NCI-H1436 (cell line): ENCODE measurements around the gene ACOD1.
"Not testable (repeated sequence)": the region's sequence is repeated elsewhere in the genome, so short reads cannot be mapped to it uniquely, and the experiment has no call there.

ENCODE experiments used
- DNase-seq: peaks from one replicate; lab custom pipeline; 2025; lab: John Stamatoyannopoulos, UW

ACOD1 gene

DNA sequence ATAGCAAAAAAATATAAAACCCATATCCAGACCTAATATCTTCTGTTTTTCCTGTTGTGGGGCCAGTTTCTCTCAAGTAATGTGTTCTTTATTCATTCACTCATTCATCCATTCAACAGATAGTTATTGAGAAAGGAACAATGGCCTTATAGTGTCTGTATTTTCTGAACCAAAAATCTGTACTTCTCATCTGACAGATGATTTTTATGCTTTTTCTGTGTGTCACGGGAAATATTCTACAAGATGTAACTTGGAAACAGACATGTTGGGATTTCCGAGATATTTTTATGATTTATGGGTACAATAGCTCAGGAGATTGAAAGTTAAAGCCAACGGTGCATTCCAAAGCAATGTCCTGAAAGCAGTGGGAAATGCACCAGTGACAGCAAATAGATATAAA is 5.7 kb downstream of the ACOD1 start:
- no peak for DNase-seq

DNA sequence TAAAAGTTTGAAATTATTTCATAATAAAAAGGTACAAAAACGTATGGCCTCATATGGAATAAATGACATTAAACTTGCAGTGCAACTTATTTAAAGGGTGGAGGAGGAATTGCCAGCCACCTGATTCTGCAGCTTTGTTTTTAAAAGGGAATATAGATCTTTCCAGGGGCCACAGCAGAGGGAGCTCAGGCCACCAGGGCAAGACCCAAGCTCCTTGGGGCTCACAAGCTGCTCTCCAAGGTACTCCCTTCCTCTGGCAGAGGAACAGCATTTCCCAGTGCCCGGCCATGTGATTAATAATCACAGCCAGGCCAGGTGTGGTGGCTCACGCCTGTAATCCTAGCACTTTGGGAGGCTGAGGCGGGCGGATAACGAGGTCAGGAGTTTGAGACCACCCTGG is 6.2 kb downstream of the ACOD1 start:
- DNase-seq: no peak

DNA sequence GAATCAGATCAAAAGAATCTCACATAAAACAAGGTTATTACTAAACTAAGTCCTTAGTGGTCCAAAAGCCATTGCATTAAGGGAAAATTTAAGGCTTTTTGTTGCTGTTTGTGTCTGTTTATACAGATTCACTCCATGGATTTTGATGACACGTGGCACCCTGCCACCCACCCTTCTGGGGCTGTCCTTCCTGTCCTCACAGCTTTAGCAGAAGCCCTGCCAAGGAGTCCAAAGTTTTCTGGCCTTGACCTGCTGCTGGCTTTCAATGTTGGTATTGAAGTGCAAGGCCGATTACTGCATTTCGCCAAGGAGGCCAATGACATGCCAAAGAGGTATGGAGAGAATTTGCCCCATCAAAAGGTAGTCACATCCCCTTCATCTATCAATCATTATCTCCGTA is 6.9 kb downstream of the ACOD1 start:
- DNase-seq: no peak

DNA sequence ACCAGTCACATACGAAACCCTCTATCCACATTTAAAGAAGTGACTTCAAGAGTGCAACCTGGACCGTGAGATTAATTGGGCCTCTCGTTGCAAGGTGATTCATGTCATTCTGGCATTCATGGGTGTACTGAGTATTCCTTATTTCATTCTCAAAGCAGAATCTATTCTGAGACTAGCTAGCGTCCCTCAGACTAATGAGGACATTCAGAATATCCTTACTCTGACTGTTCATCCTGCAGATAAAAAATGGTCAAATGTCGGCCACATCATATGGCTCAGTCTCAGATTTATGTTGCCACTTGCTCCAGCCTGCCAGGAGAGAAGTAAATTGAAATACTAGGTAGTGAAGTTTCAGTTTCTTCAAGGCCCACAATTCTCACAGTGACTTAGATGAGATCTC is 7.3 kb downstream of the ACOD1 start:
- no peak for DNase-seq

DNA sequence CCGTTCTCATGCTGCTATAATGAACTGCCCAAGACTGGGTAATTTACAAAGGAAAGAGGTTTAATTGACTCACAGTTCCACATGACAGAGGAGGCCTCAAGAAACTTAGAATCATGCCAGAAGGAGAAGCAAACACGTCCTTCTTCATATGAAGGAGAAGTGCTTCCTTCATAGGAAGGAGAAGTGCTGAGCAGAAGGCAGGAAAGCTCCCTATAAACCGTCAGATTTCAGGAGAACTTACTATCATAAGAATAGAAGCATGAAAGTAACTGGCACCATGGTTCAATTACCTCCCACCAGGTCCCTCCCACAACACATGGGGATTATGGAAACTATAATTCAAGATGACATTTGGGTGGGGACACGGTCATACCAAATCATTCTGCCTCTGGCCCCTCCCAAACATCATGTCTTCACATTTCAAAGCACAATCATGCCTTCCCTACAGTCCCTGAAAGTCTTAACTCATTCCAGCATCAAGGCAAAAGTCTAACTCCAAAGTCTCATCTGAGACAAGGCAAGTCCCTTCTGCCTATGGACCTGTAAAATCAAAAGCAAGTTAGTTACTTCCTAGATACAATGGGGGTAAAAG is 10.6 kb downstream of the ACOD1 start:
- no peak for DNase-seq

DNA sequence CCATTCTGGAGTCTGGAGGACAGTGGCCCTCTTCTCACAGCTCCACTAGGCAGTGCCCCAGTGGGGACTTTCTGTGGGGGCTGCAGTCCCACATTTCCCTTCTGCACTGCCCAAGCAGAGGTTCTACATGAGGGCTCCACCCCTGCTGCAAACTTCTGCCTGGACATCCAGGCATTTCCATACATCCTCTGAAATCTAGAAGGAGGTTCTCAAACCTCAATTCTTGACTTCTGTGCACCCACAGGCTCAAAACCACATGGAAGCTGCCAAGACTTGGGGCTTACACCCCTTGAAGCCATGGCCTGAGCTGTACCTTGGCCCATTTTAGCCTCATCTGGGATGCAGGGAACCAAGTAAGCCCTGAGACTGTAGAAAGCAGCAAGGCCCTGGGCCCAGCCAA is 11.4 kb downstream of the ACOD1 start:
- not testable (repeated sequence) for DNase-seq

DNA sequence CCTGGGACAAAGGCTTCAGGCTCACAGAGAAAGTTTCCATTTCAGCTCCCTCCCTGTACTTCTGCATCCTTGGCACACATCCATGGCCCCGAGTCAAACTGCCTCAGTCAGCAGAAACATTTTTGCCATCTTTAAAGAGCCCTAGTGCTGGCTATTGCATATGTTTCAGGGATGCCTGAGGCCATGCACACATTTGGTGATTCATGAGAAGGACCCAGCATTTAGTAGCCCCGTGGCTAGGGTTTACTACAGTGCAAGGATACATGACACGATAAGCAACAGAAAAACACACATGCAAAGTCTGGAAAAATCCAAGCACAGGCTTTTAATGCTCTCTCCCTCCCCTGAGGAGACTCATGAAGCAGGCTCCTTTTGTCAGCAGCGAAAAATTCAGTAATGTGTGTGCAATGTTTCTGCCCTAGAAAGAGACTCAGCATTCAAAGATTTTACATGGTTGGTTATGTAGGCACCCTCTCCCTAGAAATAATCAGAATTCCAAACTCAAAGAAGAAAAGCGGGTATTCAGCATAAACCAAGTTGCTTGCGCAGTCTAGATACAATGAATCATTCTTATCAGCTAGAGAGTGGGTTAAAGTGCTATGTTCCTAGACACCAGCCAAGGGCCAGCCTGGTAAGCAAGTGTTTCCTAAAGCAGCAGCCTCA is 17.6 kb downstream of the ACOD1 start:
- no peak for DNase-seq

DNA sequence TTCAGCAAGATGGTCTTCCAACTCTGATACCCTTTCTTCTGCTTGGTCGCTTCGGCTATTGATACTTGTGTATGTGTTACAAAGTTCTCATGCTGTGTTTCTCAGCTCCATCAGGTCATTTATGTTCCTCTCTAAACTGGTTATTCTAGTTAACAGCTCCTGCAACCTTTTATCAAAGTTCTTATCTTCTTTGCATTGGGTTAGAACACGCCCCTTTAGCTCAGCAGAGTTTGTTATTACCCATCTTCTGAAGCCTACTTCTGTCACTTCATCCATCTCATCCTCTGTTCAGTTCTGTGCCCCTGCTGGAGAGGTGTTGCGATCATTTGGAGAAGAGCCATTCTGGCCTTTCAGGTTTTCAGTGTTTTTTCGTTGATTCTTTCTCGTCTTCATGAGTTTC is 18.7 kb downstream of the ACOD1 start:
- no peak for DNase-seq

DNA sequence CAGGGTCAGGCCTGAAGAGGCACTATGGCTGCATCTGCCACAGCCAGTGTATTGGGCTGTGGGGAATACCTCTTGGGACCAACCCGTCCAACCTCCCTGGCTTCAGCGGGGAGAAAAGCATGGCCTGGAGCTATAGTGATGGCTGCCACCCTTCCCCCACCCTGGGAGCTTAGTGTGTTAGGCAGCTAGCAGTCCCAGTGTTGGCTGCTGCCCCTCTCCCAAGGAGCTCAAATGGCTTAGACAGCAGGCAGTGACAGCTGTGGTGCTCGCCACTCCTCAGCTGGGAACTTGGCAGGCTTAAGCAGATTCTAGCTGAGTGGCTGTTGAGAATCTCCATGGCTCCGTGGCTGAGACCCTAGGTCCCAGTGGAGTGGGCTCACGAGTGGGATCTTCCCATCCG is 19.7 kb downstream of the ACOD1 start:
- no peak for DNase-seq

DNA sequence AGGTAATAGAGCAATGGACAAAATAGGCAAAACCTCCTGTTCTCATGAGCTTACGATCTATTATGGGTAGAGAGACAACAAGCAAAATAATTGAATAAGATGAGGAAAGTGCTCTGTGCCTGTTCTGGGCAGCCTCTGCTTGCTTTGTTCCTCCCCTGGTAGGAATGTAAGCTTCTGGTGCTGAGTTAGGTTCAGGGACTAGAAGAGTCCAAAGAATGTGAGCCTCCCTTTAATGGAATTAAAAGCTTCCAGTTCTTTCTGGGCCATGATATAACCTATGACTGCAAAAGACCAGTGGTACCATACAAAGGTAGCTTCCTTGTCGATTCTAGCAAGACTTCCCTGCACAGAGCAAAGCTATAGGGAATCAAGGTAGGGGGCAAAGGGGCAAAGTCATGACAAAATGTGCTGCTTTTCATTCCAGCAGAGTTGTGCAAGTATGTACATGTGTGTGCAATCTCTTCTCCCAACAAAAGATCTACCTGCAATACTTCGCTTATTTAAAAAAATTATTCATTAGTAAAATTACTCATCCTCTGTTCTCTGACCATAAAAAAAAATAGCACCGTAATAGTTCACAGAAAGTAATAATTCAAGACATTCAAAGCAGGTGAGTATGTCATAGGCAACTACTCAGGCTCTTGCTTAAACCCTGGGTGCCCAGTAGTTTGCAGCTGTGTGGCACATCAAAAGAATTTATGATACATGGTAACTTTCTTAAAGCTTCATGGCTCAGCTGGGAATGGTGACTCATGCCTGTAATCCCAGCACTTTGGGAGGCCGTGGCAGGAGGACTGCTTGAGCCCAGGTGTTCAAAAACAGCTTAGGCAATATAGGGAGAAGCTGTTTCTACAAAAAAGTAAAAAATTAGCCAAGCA is 21.4 kb downstream of the ACOD1 start:
- no peak for DNase-seq

DNA sequence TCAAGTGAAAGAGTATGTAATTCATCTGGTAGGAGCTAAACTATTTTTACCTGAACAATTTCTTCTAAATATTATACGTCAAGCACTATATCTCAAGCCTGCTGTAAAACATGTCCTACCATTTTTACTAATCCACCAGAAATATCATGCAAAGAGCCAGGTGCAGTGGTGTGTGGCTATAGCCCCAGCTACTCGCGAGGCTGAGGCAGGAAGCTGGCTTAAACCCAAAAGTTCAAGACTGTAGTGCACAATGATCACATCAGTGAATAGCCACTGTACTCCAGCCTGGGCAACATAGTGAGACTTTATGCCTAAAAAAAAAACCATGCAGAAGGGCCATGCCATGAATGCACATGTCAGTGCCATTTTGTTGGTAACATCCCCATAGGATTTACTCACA is 22.9 kb downstream of the ACOD1 start:
- no peak for DNase-seq

DNA sequence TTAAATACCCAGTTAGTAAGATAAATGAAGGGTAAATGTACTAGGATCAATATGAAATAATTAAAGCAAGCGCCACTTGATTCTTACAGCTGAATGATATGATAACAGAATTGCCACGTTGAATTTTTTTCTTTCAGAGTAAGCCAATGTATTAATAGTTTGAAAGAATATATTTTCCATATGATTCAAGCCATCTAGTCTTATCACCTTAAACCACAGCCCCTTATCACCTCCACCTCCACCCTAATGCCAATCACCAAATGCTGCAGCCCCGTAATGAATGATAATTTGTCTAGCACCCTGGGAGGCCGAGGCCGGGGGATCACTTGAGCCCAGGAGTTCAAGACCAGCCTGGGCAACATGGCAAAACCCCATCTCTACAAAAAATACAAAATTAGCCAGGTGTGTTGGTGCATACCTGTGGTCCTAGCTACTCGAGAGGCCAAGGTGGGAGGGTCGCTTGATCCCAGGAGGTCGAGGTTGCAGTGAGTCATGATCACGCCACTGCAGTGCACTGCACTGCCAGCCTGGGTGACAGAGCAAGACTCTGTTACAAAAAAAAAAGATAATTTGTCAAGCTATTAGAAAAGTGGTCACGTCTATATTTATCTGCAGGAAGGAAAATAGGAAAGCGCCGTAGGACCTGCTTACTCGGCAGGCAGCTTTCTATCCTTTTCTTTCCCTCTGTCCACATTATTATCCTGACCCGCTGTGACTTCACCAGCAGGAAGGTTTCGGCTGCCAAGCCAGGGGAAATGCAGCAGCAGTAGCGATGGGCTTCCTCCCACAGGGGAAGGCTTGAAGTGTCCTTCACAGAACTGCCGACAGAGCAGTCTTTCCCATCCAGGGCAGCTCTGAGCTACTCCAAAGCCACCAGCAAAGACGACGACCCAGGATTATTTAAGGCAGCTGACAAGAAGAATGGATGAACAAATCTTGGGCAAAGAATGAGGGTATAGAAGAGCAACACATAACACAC is 23.8 kb downstream of the ACOD1 start:
- no peak for DNase-seq

DNA sequence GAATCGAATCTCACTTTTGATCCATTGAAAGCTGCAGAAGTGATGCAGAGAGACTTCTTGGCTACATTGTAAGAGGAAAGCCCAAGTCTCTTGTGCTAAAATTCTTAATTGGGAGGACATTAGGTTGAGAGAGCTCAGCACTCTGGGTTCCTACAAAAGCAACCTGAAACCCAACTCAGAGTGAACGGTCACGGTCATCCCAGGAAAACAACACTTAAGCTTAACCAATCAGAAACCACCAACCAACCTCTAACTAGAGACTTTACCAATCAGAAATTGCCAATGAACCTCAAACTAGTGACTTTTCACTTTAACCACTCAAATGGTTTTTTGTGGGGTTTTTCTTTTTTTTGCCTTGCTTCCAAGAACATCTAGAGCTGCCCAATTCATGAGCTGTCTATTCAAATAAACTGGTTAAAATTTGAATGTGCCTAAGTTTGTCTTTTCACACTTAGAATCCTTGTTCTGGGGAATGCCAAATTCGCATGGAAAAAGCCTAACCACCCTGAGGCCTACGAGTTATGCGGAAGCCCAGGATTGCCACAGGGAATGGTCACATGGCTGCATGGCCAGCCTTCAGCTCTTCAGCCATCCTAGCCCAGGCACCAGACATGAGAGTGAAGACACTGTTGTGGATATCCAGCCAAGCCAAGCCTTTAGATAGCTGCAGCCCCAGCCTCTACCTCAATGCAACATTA is 25.8 kb downstream of the ACOD1 start:
- no peak for DNase-seq

DNA sequence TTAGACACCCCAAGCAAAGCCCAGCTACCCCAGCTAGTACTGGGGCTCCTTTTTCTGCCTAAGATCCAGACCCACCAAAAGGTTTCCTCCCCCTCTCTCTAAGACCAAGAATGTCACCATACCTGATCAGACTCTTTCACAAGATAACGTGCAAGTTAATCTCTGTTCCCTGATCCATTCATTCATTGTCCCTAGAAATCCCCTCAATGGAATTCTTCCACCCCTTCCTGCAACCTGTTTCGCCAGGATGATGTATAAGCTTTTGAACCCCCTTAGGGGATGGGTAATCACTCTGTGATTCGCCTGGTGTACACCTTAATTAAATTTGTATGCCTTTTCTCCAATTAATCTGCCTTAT is 26.3 kb downstream of the ACOD1 start:
- no peak for DNase-seq

DNA sequence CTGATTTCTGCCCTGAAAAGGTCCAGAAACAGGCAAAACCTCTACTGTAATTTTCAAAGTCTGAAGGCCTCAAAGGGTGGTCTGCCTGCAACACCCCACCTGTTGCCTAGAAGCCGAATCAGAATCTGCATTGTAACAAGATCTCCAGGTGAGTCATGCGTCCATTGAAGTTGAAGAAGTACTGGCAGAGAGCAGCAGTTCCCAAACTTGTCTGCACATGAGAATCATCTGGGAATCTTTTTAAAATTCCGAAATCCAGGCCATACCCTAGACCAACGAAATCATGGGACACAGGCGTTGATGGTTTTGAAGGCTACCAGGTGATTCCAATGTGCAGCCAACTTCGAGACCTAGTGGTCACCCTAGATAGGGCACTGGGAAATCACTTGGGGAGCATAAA is 27.6 kb downstream of the ACOD1 start:
- DNase-seq: no peak

DNA sequence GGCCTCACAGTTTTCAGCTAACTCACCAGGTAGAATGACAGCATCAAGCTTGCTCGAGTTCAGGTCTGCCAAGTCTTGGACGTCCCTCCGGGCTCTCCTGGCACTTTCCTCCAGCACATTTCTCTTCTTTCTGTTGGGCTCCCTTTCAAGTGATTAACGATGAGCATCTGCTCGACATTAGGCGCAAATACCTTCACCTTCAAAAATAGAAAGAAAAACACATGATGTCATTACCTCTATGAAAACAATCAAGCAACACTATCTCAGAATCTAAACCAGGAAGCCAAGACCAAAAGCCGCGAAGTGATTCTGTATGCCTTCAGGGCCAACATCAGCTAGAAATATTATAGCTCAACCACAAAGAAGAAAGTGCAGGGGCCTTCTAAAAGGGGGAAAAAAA is 28.2 kb downstream of the ACOD1 start:
- DNase-seq: no peak

DNA sequence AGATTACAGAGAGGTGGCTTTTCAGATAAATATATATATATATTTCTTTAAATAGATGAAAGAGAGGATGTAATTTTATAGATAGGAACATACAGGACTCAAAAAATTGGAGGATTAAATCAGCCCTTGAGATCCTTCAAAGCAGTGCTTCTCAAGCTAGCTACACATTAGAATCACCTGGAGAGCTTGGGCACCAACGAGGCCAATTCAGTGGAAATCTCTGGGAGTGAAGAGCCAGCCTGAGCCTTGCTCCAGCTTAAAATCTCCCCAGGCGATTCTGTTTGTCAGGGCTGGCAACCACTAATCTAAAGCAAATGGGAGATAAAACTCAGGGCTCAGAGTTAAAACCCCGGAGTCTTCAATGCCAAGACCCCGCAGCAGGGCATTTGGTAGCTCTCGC is 28.6 kb downstream of the ACOD1 start:
- no peak for DNase-seq

DNA sequence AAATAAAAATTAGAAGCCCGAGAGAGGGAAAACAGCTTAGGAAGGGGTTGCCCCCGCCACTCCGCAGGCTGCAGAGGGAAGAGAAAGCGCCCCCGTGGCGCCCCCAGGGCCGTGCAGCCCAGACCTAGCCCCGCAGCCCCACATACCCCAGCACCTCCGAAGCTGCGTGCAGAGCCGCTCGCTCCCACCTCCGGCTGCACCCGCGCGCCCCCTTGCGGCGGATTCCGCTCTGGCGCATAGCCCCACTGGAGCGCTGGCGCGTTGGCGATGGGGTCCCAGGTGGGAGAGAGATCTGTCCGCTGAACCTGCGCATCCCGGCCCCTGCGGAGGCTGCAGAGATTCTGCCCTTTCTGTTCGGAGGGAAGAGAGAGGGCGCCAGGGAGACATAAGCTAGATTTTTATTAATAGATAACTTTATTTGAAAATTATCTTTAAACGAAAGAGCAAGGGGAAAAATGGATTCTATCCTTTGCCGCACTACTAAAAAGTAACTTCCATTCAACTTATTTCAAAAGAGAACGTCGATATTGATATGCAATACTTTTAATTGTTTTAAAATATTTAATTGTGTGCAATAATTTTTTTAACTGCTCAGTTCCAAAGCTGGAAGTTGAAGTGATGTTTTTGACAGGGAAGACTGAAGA is 31.9 kb downstream of the ACOD1 start:
- DNase-seq: peak; percentile 62

DNA sequence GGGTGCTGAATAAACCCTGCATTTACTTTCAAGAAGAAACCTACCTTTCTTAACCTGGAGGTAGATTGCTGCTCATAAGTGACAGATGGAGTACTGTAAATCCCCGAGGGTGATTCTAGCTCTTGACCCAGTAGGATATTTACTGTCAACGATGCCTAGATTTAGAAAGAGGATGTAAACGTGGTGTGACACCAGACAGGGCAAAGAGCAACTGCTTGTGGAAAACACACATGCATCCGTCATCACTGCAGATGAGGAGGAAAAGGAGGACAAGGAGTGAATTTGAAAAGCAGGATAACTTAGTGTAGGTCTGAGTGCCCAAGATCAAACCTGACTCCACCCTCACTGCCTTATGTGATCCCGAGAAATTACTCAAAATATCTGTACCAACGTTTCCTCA is 33.8 kb downstream of the ACOD1 start:
- no peak for DNase-seq

DNA sequence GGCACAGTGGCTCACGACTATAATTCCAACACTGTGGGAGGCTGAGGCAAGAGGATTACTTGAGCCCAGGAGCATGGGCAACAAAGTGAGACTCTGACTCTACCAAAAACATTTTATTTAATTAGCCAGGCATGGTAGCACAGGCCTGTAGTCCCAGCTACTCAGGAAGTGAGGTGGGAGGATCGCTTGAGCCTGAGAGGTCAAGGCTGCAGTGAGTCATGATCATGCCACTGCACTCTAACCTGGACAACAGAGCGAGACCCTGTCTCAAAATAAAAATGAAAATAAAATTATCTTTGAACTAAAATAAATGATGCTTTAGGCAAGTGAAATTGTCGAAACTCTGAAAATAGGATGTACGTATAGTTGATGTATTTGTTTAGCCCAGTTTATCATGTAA is 35.4 kb downstream of the ACOD1 start:
- no peak for DNase-seq

DNA sequence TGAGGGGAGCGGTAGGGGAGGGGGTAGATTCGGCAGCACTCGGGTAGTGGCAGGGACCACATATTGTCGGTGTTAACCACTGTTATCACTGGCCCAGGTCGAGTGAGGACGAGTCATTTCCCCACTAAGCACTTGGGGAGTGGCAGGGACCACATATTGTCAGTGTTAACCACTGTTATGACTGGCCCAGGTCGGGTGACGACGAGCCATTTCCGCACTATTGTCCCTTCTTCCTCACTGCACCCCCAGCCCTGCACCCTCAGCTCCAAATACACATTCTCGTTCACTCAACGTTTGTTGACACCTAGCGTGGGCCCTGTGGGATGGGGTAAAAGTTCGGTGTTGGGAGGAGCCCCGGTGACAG is 43.1 kb downstream of the ACOD1 start:
- no peak for DNase-seq
